Hypothalamus (tissue), 51 donors: ENCODE data around the gene HDAC4.
A peak's percentile ranks its signal among the peaks of the same experiment; 100 is the strongest.

Experiments used
- DNase-seq, 51 donors: peaks; one replicate each; lab custom pipeline; 2025; lab: John Stamatoyannopoulos, UW

HDAC4 gene

DNA sequence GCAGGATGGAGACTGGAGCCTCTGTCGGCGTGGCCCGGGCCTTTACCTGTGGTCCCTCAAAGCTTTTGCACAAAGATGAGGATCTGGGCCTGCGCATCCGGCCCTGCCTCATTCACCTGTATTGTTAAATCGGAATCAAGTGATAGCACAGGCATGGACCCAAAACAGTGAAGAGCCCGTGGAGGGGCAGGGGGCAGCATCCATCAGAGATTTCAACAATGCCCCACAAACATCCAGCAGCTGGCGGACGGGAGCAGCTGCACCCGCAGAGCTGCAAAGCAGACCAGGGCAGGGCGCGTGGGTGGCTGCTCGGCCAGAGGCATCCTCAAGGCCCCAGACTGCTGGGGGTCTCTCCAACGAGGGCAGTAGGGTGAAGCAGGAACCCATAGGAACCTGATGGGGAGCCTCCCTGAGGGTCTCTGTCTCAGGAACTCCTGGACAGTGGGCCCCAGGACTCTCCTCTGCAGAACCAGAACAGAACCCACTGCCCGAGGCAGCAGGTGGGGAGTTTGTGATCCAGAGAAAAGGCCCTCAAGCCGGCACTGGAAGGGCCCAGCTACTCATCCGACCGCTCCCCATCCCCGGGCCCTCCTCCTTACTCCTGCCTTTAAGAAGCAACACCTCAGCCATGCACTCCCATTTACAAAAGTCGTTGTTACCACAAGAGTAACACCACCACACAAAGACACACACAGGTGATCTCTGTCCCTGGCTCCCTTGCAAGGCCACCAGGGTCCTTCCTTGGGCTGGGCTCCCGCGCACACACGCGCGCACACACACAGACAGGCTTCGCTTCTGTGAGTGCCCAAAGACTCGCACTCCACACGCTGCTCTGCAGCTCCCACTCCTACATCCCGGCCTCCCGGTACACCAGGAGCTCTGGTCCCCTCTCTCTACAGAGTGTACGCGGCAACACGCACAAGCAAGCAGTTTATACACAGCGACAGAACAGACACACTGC lies 28.8 kb downstream of the HDAC4 start:
- DNase-seq = peak in 1 of 51 donors; percentile 29

DNA sequence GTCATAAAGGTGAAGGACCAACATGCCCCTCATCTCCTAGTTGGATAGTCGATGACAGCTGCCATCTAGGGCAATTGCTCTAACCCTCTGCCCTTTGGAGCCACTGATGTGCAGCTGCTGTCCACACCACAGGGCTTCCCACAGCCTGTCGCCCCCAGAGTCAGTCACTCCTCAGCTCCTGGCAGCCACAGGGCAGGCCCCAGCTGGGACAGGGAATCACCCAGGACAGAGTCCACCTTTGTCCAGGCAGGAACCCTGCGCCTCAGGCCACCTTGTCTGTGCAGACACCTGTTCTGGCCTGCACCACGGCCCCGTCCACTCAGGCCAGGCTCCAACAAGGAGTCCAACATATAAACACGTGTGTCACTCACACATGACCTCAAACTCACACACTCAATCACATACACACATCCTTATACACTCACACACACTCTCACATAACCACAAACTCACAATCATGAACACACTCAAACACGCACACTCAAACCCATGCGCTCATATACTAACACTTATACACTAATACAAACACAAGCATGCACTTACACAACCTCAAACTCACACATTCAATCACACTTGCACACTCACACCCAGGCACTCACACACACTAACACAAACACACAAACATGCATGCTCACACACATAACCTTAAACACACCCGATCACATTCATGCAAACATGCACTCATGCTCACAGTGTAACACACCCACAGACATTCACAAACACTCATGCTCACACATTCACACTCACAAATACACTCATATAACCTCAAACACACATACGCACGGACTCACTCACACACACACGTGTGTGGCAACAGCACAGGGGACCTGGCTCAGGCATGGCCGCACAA lies 29.7 kb downstream of the HDAC4 start:
- no peak for DNase-seq

DNA sequence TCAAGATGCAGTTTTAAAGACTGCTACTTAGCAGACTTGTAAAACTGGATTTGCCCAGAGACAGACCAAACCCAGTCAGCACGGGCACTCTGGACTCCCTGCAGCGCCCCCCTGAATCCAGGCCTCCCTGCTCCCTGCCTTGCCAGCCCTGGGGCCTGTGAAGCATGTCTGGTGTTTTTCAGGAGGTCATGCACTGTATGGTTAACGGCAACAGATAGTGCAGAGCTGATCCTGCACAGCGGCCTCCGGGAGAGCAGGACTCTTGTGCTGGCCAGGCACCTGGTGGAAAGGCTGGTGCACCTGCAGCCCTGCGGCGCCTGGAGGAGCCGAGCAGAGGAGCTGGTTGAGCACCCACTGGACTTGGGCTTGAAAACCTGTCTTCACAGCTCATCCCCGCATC lies 30.4 kb downstream of the HDAC4 start:
- no peak for DNase-seq

DNA sequence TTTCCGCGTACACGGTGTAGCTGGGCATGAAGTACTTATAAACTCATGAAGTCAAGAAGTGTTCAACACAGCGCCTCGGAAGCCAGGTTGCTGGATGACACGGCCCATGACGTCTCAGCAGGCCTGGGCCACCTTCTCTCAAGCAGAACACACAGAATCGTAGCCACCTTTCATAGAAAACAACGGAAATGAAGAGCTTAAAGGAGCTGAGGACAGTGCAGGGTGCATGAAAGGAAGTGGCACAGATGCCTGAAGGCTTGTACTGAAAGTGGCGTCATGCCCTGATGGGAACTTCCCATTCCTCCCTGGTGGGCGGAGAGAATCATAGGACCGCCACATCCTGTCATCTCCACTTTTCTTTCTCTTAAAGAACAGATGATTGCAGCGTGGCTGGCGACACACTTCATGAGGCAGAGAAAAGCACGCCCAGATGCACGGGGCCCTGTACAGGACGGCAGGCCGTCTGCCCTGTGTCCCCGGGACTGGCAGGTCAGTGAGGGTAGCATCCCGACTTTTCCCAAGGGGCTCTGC lies 31.1 kb downstream of the HDAC4 start:
- peak in 1 of 51 donors; percentile 60 for DNase-seq

DNA sequence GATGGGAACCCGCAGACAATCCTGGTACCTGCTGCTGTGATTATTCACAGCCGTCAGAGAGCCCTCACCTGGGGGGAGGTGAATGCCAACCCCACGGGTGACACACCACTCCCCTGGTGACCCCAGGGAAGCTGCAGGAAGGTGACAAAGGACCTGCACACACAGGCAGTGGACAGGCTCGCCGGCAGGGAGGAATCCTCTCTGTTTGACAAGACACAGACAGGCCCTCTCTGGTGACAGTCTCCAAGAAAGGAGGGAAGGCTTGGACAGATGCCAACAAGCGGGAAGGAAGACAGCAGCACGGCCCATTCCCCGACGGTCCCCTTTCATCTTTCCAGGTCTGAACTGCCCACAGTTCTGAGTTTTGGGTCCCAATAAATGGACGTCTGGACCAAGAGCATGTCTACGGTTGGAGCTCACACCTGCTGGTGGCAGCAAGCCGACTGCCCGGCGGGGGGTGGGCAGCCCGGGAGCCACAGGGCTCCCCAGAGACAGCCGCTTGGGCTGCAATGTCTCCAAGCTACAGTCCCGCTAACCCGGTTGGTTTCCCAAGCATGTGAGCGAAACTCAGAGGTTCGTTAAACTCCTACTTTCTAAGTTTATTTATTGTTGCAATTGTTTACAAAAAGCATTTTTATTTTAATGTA lies 31.8 kb downstream of the HDAC4 start:
- no peak for DNase-seq

DNA sequence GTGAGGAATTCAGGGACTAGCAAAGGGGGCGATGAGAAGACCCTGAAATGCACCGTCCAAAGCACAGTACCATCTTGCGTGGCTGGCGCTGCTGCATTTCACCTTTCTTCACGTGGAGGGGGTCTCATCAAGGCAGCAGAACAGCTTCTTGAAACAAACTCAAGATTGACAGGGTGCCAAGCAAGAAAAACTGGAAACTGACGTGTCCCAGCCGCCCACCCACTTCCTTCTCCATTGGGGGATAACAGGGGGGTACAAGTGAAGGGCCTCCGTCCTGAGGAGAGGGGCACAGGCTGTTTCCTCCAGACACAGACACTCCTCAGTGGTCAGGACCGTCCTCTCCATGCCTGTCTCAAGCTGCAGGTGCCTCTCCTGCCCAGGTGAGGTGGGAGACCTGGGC lies 32.5 kb downstream of the HDAC4 start:
- DNase-seq = no peak

DNA sequence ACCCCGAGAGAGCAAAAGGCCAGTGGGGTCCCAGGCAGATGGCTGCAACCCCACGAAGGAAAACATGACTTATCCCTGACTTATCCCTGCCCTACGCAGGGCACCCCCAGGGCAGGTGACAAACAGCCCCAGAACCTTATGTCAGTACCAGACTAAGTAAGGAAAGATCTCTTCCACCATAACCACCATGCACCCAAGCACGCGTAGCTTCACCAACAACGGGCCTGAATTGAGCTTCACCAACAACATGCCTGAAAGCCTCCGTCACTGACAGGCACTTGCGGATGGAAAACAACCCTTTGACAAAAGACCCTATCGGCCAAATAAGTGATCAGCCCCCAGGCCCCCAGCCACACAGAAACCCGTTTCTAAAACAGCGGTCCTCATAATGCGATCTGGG lies 34.1 kb downstream of the HDAC4 start:
- no peak for DNase-seq

DNA sequence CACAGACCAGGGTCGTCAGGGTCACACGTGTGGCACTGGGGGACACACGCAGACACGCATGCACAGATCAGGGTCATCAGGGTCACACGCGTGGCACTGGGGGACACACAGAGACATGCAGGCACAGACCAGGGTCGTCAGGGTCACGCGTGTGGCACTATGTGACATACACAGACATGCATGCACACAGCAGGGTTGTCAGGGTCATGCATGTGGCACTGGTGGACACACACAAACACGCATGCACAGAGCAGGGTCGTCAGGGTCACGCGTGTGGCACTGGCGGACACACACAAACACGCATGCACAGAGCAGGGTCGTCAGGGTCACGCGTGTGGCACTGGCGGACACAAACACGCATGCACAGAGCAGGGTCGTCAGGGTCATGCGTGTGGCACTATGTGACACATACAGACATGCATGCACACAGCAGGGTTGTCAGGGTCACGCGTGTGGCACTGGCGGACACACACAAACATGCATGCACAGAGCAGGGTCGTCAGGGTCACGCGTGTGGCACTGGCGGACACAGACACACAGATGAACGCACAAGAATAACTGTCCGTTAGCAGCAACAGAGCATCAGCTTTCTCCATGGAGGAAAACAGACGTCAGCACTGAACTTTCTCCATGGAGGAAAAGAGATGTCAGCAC lies 34.9 kb downstream of the HDAC4 start:
- DNase-seq = no peak

DNA sequence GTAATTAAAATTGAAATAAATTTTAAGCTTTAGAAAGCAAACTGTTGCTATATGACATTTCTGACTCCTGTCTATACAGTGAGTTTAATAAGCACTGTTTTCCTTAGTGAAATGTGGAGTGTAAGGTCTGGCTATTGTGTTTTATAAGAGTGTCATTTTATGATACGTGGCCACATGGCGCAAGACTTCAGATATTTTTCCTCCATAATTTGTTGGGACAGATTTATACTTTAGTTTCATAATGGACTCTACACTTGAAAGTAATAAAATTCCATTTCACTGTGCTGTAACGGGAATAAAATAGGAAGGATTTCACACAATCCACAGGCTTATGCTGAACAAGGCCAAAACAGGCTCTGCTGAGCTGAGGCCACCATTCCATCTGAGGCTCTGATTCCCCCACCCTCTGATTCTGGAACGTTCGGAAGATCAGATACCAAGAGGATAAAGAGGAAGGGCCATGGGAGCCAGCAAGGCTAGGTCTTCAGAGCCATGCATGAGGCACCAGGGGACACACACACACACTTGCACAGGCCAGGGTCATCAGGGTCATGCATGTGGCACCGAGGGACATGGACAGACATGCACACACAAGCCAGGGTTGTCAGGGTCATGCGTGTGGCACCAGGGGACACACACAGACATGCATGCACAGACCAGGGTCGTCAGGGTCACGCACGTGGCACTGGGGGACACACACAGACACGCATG lies 35.6 kb downstream of the HDAC4 start:
- no peak for DNase-seq

DNA sequence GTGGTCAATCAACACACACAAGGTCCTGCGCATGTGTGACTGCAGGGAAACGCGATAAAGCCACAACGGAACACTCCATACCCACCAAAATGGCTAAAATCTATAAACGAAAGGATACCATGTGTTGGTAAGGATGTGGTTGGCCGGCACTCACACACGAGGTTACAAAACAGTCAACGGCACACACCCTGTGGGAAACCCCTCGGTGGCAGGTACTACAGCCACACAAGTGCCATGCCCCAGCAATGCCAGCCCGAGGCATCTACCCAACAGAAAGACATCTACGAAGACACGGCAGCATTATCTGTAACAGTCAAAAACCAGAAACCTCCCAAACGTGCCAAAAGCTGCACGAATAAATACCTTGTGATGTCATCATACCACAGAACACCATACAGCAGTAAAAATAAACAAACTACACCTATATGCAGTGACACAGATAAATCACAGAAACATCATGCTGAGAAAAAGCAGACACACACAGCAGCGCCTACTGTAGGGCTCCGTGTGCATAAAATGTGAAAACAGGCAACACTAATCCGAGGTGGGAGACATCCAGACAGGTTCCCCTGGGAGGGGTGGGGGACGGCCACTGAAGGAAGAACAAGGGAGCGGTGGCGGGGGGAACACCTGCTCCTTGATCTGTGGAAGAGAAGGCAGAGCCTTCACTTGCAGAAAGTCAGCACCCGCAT lies 36.7 kb downstream of the HDAC4 start:
- no peak for DNase-seq

DNA sequence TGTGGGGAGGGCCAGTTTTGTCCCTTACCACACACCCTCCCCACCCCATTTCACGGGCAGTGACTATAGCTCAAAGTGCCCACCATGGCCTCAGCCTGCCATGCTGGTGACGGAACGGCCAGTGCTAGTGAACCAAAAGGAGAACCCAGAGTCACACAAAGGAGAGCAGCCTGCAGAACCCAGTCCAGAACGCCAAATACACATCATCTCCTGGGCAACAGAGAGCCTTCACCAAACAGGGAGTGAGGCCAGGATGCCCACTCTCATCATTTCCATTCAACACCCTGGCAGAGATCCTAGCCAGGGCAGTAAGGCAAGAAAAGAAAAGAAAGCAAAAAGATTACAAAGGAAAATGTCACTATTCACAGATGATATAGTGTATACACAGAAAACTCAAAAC lies 38.3 kb downstream of the HDAC4 start:
- peak in 2 of 51 donors; percentile 28 to 40 for DNase-seq

DNA sequence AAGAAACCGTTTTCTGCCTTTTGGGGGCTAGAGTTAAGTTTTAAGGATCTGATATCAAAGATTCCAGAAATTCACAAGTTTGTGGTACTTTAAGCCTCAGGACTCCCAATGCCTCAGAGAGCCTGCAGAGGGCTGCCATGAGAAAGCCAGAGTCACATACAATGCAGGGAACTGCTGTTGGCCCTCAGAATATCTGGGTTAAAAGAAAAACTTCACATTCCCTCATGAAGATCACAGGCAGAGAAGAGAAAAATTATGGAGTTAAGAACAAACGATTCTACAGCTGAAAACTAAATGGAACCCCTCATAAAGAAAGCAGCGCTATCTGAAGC lies 39.5 kb downstream of the HDAC4 start:
- DNase-seq = peak in 5 of 51 donors; percentile 10 to 53 (median 31)

DNA sequence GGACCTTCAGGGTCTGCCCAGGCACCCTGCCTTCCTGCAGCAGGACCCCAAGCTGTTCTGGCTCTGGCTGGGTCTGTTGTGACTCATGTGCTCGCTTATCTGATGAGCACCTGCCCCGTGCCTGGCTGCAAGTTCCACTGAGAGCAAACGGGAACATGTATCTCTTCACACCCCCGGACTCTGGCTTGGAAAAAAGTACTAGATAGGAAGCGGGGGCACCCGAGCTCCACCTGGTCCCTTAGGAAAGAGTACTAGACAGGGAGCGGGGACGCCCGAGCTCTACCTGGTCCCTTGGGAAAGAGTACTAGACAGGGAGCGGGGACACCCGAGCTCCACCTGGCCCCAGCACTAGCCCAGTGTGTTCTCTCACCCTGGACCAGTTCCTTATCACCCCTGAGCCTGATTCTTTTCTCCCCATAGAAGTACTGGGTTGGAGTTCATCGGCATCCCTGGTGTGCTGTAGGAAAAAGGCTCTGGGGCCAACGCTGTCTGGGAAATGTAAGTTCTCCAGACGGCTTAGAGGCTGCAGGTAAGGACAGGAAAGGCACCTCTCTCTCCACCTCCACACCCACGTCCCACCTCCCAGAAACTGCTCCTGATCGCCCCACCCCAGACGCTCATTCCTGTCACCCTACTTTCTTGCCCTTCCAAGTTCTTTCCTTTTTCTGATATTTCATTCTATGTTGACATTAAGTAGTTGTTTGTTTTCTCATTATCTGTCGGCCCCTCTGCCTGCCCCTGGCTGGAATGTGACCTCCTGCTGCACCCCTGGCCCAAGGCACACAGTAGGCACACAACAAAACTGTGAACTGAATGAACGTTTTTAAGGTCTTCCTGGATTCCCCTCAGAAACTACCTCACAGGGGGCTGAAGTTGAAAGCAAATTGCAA lies 40.2 kb downstream of the HDAC4 start:
- no peak for DNase-seq

DNA sequence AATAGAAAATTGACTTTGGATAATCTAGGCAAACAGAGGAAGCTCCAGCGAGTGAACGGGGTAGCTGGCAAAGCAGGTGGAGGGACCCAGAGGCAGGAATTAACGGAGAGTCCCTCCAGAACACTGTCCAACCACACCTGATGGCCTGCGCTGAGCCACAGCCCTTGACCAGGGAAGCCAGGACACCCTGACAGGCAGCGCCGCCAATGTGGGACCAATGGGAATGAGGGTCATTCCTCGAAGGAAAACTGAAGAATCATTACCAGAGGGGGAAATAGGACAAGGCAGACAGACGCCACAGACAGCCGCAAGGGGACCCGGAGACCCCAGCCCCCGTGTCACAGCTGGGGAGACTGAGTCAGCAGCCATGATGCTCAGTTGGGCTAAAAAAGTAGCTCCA lies 40.8 kb downstream of the HDAC4 start:
- DNase-seq = no peak

DNA sequence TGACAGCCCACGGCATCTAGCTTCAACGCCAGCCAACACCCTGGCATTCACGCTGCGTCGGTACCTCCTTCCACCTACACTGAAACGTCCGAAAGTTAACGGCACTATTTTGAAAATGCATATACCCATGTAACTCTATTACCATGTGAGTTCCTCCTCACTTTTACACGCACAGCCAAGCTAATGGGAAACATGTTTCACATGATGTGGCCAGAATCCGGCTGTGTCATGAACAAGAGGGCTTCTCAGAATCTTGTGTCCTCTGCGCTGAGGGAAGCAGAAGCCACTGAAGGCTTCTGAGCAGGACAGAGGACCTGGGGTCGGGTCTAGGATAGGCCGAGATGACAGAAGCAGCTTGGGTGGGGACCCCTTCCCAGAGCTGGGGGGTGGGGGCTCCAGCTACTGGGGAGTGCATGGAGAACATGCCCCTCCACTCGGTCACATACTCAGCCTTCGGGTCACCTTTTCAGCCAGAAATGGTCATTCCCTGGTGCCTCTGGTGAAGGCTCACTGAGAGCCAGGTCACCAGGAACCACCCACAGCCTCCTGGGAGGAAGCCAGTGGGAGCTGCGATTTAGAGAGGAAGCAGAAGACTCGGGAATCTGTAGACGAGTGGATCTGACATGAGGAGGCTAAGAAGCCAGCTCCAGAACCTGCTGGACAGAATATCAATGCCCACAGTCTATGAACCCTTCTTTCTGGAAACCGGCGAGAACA lies 41.5 kb downstream of the HDAC4 start:
- no peak for DNase-seq

DNA sequence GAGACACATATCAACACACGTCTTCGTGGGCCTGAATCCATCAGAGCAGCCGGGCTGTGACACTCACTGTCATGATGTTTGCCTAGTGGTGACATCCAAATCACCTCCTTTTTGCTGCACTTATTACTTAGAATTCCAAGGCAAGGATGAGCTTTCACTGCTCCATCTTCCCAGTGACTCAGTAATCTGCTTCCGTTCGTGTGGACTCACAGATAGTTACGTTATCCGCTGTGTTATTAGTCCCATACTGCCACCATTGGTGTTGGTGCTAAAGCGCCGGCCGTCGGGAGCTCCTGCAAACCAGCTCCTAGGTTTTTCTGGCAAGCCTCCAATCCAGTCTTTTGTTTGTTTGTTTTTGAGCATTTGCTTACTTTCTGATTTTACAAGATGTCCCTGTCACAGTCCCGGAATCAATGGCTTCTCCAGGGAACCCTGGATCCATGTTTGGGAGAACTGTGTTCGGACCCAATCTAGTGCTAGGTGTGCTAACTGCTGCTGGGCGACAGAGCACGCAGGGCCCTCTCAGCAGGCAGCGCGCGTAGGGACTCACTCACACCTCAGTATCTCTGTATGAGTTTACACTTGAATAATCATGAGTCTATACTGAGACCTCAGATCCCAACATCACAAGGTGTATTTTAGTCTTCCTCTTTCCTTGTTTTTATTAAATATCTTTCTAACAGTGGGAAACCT lies 42.6 kb downstream of the HDAC4 start:
- peak in 10 of 51 donors; percentile 18 to 55 (median 47) for DNase-seq

DNA sequence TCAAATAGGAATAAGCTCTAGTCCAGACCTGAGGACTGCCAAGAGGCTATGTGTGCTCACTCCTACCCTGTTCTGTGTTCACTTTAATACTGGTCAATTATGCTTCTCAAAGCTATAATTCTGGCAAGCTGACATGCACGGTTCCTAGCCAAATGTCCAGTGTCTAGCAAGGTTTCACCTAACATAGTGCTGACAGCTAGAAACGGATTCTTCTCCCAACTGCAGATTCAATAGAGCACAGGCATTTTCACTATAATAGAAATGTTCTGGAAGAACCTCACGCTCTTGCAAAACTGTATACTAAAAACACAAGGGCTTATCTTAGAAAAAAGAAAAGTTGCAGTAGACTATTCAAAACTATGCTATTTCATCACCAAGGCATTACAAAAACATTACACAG lies 45.1 kb downstream of the HDAC4 start:
- no peak for DNase-seq
